Fibroblast of skin of scalp (primary cell): ENCODE data around the gene ZNF641.
A peak's percentile ranks its signal among the peaks of the same experiment; 100 is the strongest.
"Not testable (repeated sequence)": the region's sequence is repeated elsewhere in the genome, so short reads cannot be mapped to it uniquely, and the experiment has no call there.

Source experiments
- DNase-seq: peaks from one replicate; pipeline ENCODE4 v3.0.0-alpha.2; 2013

Gene ZNF641

GRCh38 chr12:48334808-48335207 lies 15.9 kb downstream of the ZNF641 start:
- no peak for DNase-seq

- DNase-seq = not testable (repeated sequence)
These were observed 17.0 kb downstream of the ZNF641 start for GRCh38 chr12:48333680-48334079.

- no peak for DNase-seq
These were observed 19.3 kb downstream of the ZNF641 start for GRCh38 chr12:48331399-48331798.

GRCh38 chr12:48329199-48329939 lies 21.4 kb downstream of the ZNF641 start:
- no peak for DNase-seq

GRCh38 chr12:48316491-48316890 lies 34.2 kb downstream of the ZNF641 start:
- no peak for DNase-seq

- DNase-seq = no peak
These were observed 39.4 kb downstream of the ZNF641 start for GRCh38 chr12:48311313-48311712.

- DNase-seq = no peak
These were observed 43.5 kb downstream of the ZNF641 start for GRCh38 chr12:48307269-48307668.

GRCh38 chr12:48305190-48305589 lies 45.5 kb downstream of the ZNF641 start:
- no peak for DNase-seq

- no peak for DNase-seq
These were observed 48.4 kb downstream of the ZNF641 start for GRCh38 chr12:48302161-48302911.

GRCh38 chr12:48300774-48301173 lies 49.9 kb downstream of the ZNF641 start:
- DNase-seq = no peak

- DNase-seq = peak; percentile 74
These were observed 54.0 kb downstream of the ZNF641 start for GRCh38 chr12:48296586-48297282.

GRCh38 chr12:48292040-48292439 lies 58.7 kb downstream of the ZNF641 start:
- DNase-seq = no peak

GRCh38 chr12:48291511-48291910 lies 59.2 kb downstream of the ZNF641 start:
- DNase-seq = no peak

- no peak for DNase-seq
These were observed 62.1 kb downstream of the ZNF641 start for GRCh38 chr12:48288387-48289268.
